CD14-positive monocyte (primary cell): ENCODE results near the gene MGAT4C. TPM values are rescaled to one million over a fixed set of nuclear protein-coding genes. Genes with fewer than 3 reads are reported as not detected.

Experiments used
- DNase-seq, 3 donors: peaks; one replicate each; pipeline ENCODE4 v3.0.0-alpha.2; 2011 to 2022
- H2AFZ ChIP-seq: 2 replicates; pipeline ENCODE4 v1.6.0; 2012; ENCODE audit warnings: mild to moderate bottlenecking, low read depth, low read length, inconsistent platforms; ENCODE audit not compliant: insufficient read depth, poor library complexity, severe bottlenecking
- H3K27ac ChIP-seq, 2 donors: 1 replicate in 1 of 2; 2 replicates in 1 of 2; pipeline ENCODE4 v1.5.1; 2012 to 2013; ENCODE audit warnings: low read length in 2 of 2, control low read depth in 1 of 2, inconsistent platforms in 1 of 2, low read depth in 1 of 2, mild to moderate bottlenecking in 1 of 2
- H3K27me3 ChIP-seq, 2 donors: one replicate each; pipeline versions ENCODE4 v1.6.0 to v1.6.1; 2011 to 2013; ENCODE audit warnings: low read length in 2 of 2; ENCODE audit not compliant: control insufficient read depth in 2 of 2, insufficient read depth in 2 of 2
- H3K36me3 ChIP-seq, 2 donors: replicated peaks in 1 of 2; 1 replicate in 1 of 2; 2 replicates in 1 of 2; pipeline versions ENCODE4 v1.5.1 to v1.6.1; 2012 to 2013; ENCODE audit warnings: low read length in 2 of 2, control low read depth in 1 of 2, inconsistent platforms in 1 of 2, mild to moderate bottlenecking in 1 of 2; ENCODE audit not compliant: insufficient read depth in 2 of 2, control insufficient read depth in 1 of 2
- H3K4me1 ChIP-seq, 2 donors: 1 replicate in 1 of 2; 2 replicates in 1 of 2; pipeline versions ENCODE4 v1.5.1 to v1.6.1; 2012 to 2013; ENCODE audit warnings: low read length in 2 of 2, control low read depth in 1 of 2, inconsistent platforms in 1 of 2, mild to moderate bottlenecking in 1 of 2, moderate library complexity in 1 of 2; ENCODE audit not compliant: insufficient read depth in 2 of 2, control insufficient read depth in 1 of 2
- H3K4me2 ChIP-seq: replicated peaks from 2 replicates; pipeline ENCODE3; 2012; ENCODE audit warnings: low read length, moderate library complexity, mild to moderate bottlenecking; ENCODE audit not compliant: poor library complexity, severe bottlenecking; ENCODE audit errors: extremely low read depth
- H3K4me3 ChIP-seq, 3 experiments: fragments of 200-600 bp in 1 of 3; sonication (generic) in 1 of 3; replicated peaks in 1 of 3; 1 replicate in 2 of 3; 2 replicates in 1 of 3; pipeline ENCODE4 v1.5.1; 2011 to 2013; ENCODE audit warnings: low read length in 3 of 3, mild to moderate bottlenecking in 3 of 3, control low read depth in 2 of 3, low read depth in 2 of 3, inconsistent platforms in 1 of 3, moderate library complexity in 1 of 3
- H3K79me2 ChIP-seq: 2 replicates; pipeline ENCODE4 v1.6.0; 2012; ENCODE audit warnings: mild to moderate bottlenecking, control low read depth, inconsistent platforms, low read length, moderate library complexity; ENCODE audit not compliant: insufficient read depth
- H3K9ac ChIP-seq: 2 replicates; pipeline ENCODE4 v1.6.0; 2017; ENCODE audit warnings: low read length, mild to moderate bottlenecking; ENCODE audit not compliant: insufficient read depth, poor library complexity, severe bottlenecking
- H3K9me3 ChIP-seq, 2 donors: replicated peaks in 1 of 2; 1 replicate in 1 of 2; 2 replicates in 1 of 2; pipeline versions ENCODE4 v1.5.1 to v1.6.1; 2012 to 2013; ENCODE audit warnings: low read length in 2 of 2, control low read depth in 1 of 2; ENCODE audit not compliant: control insufficient read depth in 1 of 2, insufficient read depth in 1 of 2
- H4K20me1 ChIP-seq: 2 replicates; pipeline ENCODE4 v1.6.0; 2012; ENCODE audit warnings: mild to moderate bottlenecking, low read length, control low read depth, moderate library complexity; ENCODE audit not compliant: insufficient read depth
- H3K27ac Mint-ChIP-seq, 7 donors: one replicate each; pipeline ENCODE4 v1.8.0; 2020; ENCODE audit warnings: mild to moderate bottlenecking in 7 of 7, mixed read lengths in 7 of 7, moderate library complexity in 6 of 7, inconsistent platforms in 2 of 7
- H3K27me3 Mint-ChIP-seq, 3 donors: one replicate each; pipeline ENCODE4 v1.8.0; 2021 to 2022; ENCODE audit warnings: low read depth in 3 of 3, mild to moderate bottlenecking in 3 of 3, mixed read lengths in 3 of 3, moderate library complexity in 3 of 3, inconsistent platforms in 1 of 3
- H3K36me3 Mint-ChIP-seq, 2 donors: one replicate each; pipeline ENCODE4 v1.8.0; 2020; ENCODE audit warnings: mixed read lengths in 2 of 2, inconsistent platforms in 1 of 2, mild to moderate bottlenecking in 1 of 2
- H3K4me1 Mint-ChIP-seq: one replicate; pipeline ENCODE4 v1.8.0; 2020; ENCODE audit warnings: mild to moderate bottlenecking, mixed read lengths
- H3K4me3 Mint-ChIP-seq, 2 donors: one replicate each; pipeline ENCODE4 v1.8.0; 2020; ENCODE audit warnings: mild to moderate bottlenecking in 2 of 2, mixed read lengths in 2 of 2, moderate library complexity in 1 of 2
- H3K9me3 Mint-ChIP-seq, 7 donors: one replicate each; pipeline ENCODE4 v1.8.0; 2020 to 2022; ENCODE audit warnings: mixed read lengths in 7 of 7, mild to moderate bottlenecking in 6 of 7, moderate library complexity in 6 of 7, inconsistent platforms in 2 of 7
- CTCF ChIP-seq: fragments of 200-600 bp; IDR thresholded peaks from one replicate; pipeline ENCODE4 v1.8.0; 2022; ENCODE audit warnings: antibody characterized with exemption, mild to moderate bottlenecking
- WGBS: methylation state at CpG from one replicate; pipeline ENCODE4 v1.1.5; 2013; ENCODE audit warnings: missing lambda C conversion rate; ENCODE audit not compliant: insufficient coverage; 5-methylcytosine and 5-hydroxymethylcytosine counted together
- intact Hi-C, 2 donors: fragments of 100-400 bp; cut with micrococcal nuclease; formaldehyde crosslinking; loops; one replicate each; pipeline versions ENCODE4 v1.15.0 to v1.15.1; 2023
- polyA plus RNA-seq, 3 donors: library from polyadenylated mRNA; depleted of rRNA in 1 of 3; unstranded in 2 of 3; stranded (reverse) in 1 of 3; fragments of 300-500 nt in 2 of 3; fragments of >200 nt in 1 of 3; fragmentation: Illumina TruSeq in 2 of 3; gene quantifications; 1 replicate in 2 of 3; 2 replicates in 1 of 3; pipeline ENCODE4 v1.2.3, GENCODE V29; 2012 to 2021

MGAT4C gene
- polyA plus RNA-seq, 3 donors, result not detected

- H2AFZ ChIP-seq, result no peak overlapping the region
- 80% methylated on average over 1 of the region's 2 CpGs for WGBS
These were observed 69.7 kb downstream of the MGAT4C start for GRCh38 chr12:86186449-86186848.

GRCh38 chr12:86179855-86180254, 76.3 kb downstream of the MGAT4C start:
- no peaks in the 10 kb centered on the region for H4K20me1 ChIP-seq
- TF ChIP-seq CTCF, result no peak
- no peak overlapping the region for H3K27ac ChIP-seq
- no peak overlapping the region for H3K4me3 ChIP-seq
- H3K36me3 ChIP-seq, result no peaks in the 10 kb centered on the region
- no peaks in the 10 kb centered on the region for H3K27me3 ChIP-seq
- no peaks in the 10 kb centered on the region for H3K36me3 Mint-ChIP-seq
- intact Hi-C loops, result no loop called here
- no peak overlapping the region for H3K4me2 ChIP-seq
- no peaks in the 10 kb centered on the region for H3K4me1 ChIP-seq
- no peak overlapping the region for H3K27ac Mint-ChIP-seq
- 93% methylated on average over 1 of the region's 1 CpG for WGBS
- H2AFZ ChIP-seq, result no peak overlapping the region
- H3K27me3 Mint-ChIP-seq, result peaks cover 0 to 2% (median 0%) of the 10 kb centered on the region in 3 donors
- no peaks in the 10 kb centered on the region for H3K79me2 ChIP-seq
- H3K9me3 ChIP-seq, result peaks cover 0 to 6% of the 10 kb centered on the region in 2 donors
- no peaks in the 10 kb centered on the region for H3K4me1 Mint-ChIP-seq
- H3K9ac ChIP-seq, result no peak overlapping the region
- H3K4me3 Mint-ChIP-seq, result no peak overlapping the region
- no peak for DNase-seq
- peaks cover 0 to 4% (median 0%) of the 10 kb centered on the region in 7 donors for H3K9me3 Mint-ChIP-seq

More at GRCh38 chr12:86186449-86186848, 69.7 kb downstream of the MGAT4C start:
- Mint-ChIP-seq H3K36me3 (no peaks in the 10 kb centered on the region), H3K9me3 (peaks cover 0 to 3% (median 0%) of the 10 kb centered on the region in 7 donors), H3K4me3 (no peak overlapping the region), H3K27me3 (peaks cover 0 to 2% (median 0%) of the 10 kb centered on the region in 3 donors), H3K27ac (no peak overlapping the region), H3K4me1 (no peaks in the 10 kb centered on the region)
- H4K20me1 ChIP-seq, result no peaks in the 10 kb centered on the region
- H3K4me2 ChIP-seq, result no peak overlapping the region
- no peak overlapping the region for H3K4me3 ChIP-seq
- no peaks in the 10 kb centered on the region for H3K79me2 ChIP-seq
- TF ChIP-seq CTCF, result no peak
- H3K27me3 ChIP-seq, result no peaks in the 10 kb centered on the region
- no peaks in the 10 kb centered on the region for H3K36me3 ChIP-seq
- H3K9me3 ChIP-seq, result no peaks in the 10 kb centered on the region
- intact Hi-C loops, result no loop called here
- no peak overlapping the region for H3K27ac ChIP-seq
- no peaks in the 10 kb centered on the region for H3K4me1 ChIP-seq
- no peak for DNase-seq
- H3K9ac ChIP-seq, result no peak overlapping the region
